Endothelial cell of umbilical vein (primary cell): ENCODE results near the gene RALGPS2. TPM values are rescaled to one million over a fixed set of nuclear protein-coding genes. Genes with fewer than 3 reads are reported as not detected.

Experiments
- BruUV-seq: library from RNA; stranded (reverse); fragments of 400-500 nt; replicated peaks from 2 replicates; lab custom pipeline; 2021; lab: Mats Ljungman, UMichigan
- CTCF ChIA-PET: fragments of 300-600, 350-600 bp; sonication (Branson Sonifier 250); formaldehyde crosslinking; loops from one replicate; lab custom pipeline; 2021; ENCODE audit warnings: antibody characterized with exemption, inconsistent platforms; lab: Charles Lee
- POLR2A ChIA-PET: fragments of 300-600, 350-600 bp; sonication (Branson Sonifier 250); formaldehyde crosslinking; loops from one replicate; lab custom pipeline; 2021; ENCODE audit warnings: antibody characterized with exemption, inconsistent platforms; lab: Charles Lee
- DNase-seq: peaks from one replicate; pipeline ENCODE4 v3.0.0-alpha.2; 2011; ENCODE audit warnings: low read depth, low spot score
- FAIRE-seq: peaks from 2 replicates; lab custom pipeline; 2011; peaks lifted over from hg19 to GRCh38; lab: Jason Lieb, UNC
- H2AFZ ChIP-seq: 2 replicates; pipeline ENCODE4 v1.6.0; 2012; ENCODE audit warnings: low read depth, low read length, control low read depth, inconsistent platforms
- H3K27ac ChIP-seq: 2 replicates; pipeline ENCODE4 v1.5.1; 2011; ENCODE audit warnings: low read depth, mild to moderate bottlenecking, control low read depth, low read length, moderate library complexity; ENCODE audit not compliant: insufficient read depth
- H3K27me3 ChIP-seq, 2 experiments: 2 replicates each; pipeline versions ENCODE4 v1.6.0 to v1.6.1; 2011; ENCODE audit warnings: low read length in 2 of 2, mixed read lengths in 1 of 2; ENCODE audit not compliant: control insufficient read depth in 2 of 2, insufficient read depth in 2 of 2
- H3K36me3 ChIP-seq, 2 experiments: 2 replicates in 1 of 2; 3 replicates in 1 of 2; pipeline ENCODE4 v1.5.1; 2011; ENCODE audit warnings: low read length in 2 of 2, mild to moderate bottlenecking in 1 of 2, moderate library complexity in 1 of 2; ENCODE audit not compliant: control insufficient read depth in 2 of 2, insufficient read depth in 2 of 2; ENCODE audit errors: extremely low read depth in 1 of 2
- H3K4me1 ChIP-seq: 3 replicates; pipeline ENCODE4 v1.5.1; 2011; ENCODE audit warnings: mild to moderate bottlenecking, low read length; ENCODE audit not compliant: control insufficient read depth, insufficient read depth; ENCODE audit errors: extremely low read depth
- H3K4me2 ChIP-seq: 2 replicates; pipeline ENCODE4 v1.6.1; 2011; ENCODE audit warnings: low read length, control low read depth, mixed read lengths; ENCODE audit not compliant: insufficient read depth
- H3K4me3 ChIP-seq, 3 experiments: fragments of 200-600 bp in 1 of 3; sonication (generic), shearing (Covaris generic) in 1 of 3; replicated peaks in 1 of 3; 2 replicates each; pipeline ENCODE4 v1.5.1; 2011 to 2016; ENCODE audit warnings: control low read depth in 3 of 3, low read length in 3 of 3, mild to moderate bottlenecking in 2 of 3, inconsistent platforms in 1 of 3, low read depth in 1 of 3, moderate library complexity in 1 of 3; ENCODE audit not compliant: insufficient read depth in 1 of 3
- H3K79me2 ChIP-seq: 2 replicates; pipeline ENCODE4 v1.6.0; 2012; ENCODE audit warnings: low read length, inconsistent platforms; ENCODE audit not compliant: control insufficient read depth, insufficient read depth
- H3K9ac ChIP-seq: replicated peaks from 2 replicates; pipeline ENCODE3; 2011; ENCODE audit warnings: low read length, control low read depth; ENCODE audit not compliant: insufficient read depth; ENCODE audit errors: extremely low read depth
- H3K9me1 ChIP-seq: replicated peaks from 3 replicates; pipeline ENCODE4 v1.6.0; 2011; ENCODE audit warnings: mild to moderate bottlenecking, low read length; ENCODE audit not compliant: control insufficient read depth, insufficient read depth; ENCODE audit errors: extremely low read depth
- H3K9me3 ChIP-seq: replicated peaks from 2 replicates; pipeline ENCODE4 v1.5.1; 2012; ENCODE audit warnings: low read length, inconsistent platforms; ENCODE audit not compliant: control insufficient read depth, insufficient read depth
- H4K20me1 ChIP-seq: replicated peaks from 2 replicates; pipeline ENCODE3; 2011; ENCODE audit warnings: mild to moderate bottlenecking, low read length; ENCODE audit not compliant: control insufficient read depth, insufficient read depth; ENCODE audit errors: extremely low read depth
- CTCF ChIP-seq, 2 donors: IDR thresholded peaks; 1 replicate in 1 of 2; 2 replicates in 1 of 2; pipeline ENCODE4 v1.5.1; 2011; ENCODE audit warnings: low read length in 2 of 2, mild to moderate bottlenecking in 2 of 2, moderate library complexity in 2 of 2, control low read depth in 1 of 2, inconsistent platforms in 1 of 2, low read depth in 1 of 2; ENCODE audit not compliant: insufficient read depth in 1 of 2; ENCODE audit errors: extremely low read depth in 1 of 2
- EZH2 ChIP-seq: IDR thresholded peaks from 2 replicates; pipeline ENCODE4 v1.6.1; 2012; ENCODE audit warnings: borderline replicate concordance, low read depth, mild to moderate bottlenecking, moderate library complexity, low read length, inconsistent platforms; ENCODE audit not compliant: severe bottlenecking
- FOS ChIP-seq: IDR thresholded peaks from 2 replicates; pipeline ENCODE4 v1.6.1; 2011; ENCODE audit warnings: mild to moderate bottlenecking, low read length, moderate library complexity, borderline replicate concordance; ENCODE audit not compliant: insufficient read depth
- GATA2 ChIP-seq: IDR thresholded peaks from 2 replicates; pipeline ENCODE4 v1.7.0; 2011; ENCODE audit warnings: low read depth, mild to moderate bottlenecking, moderate library complexity, mixed read lengths, low read length; ENCODE audit not compliant: insufficient read length, insufficient read depth
- JUN ChIP-seq: IDR thresholded peaks from 2 replicates; pipeline ENCODE4 v1.6.1; 2011; ENCODE audit warnings: borderline replicate concordance, low read depth; ENCODE audit not compliant: insufficient read length, insufficient read depth
- MAX ChIP-seq: IDR thresholded peaks from 2 replicates; pipeline ENCODE4 v1.6.1; 2011; ENCODE audit not compliant: insufficient read depth, insufficient read length
- MYC ChIP-seq: IDR thresholded peaks from one replicate; pipeline ENCODE4 v1.6.1; 2011; ENCODE audit warnings: mild to moderate bottlenecking, low read depth, low read length
- POLR2A ChIP-seq: IDR thresholded peaks from 2 replicates; pipeline ENCODE4 v1.6.1; 2012; ENCODE audit warnings: low read depth, mild to moderate bottlenecking, control low read depth, low read length
- POLR2AphosphoS5 ChIP-seq: IDR thresholded peaks from 2 replicates; pipeline ENCODE4 v1.6.1; 2012; ENCODE audit warnings: low read depth, mild to moderate bottlenecking, control low read depth, low read length, moderate library complexity; ENCODE audit not compliant: insufficient read depth
- dilution Hi-C: fragments of 300-500 bp; cut with MboI; formaldehyde crosslinking; loops from one replicate; pipeline ENCODE4 v1.15.0; 2019; ENCODE audit warnings: low sequenced_read_pairs; ENCODE audit not compliant: extremely low pct_ligation_motif_present
- intact Hi-C: fragments of 100-400 bp; cut with micrococcal nuclease; formaldehyde crosslinking; loops from one replicate; pipeline ENCODE4 v1.10.0; 2022
- polyA plus RNA-seq, 4 experiments: library from polyadenylated mRNA; depleted of rRNA in 3 of 4; stranded (reverse) in 3 of 4; unstranded in 1 of 4; fragments of >200 nt; gene quantifications; 2 replicates each; pipeline versions ENCODE4 v1.2.1 to v1.2.3, GENCODE V29; 2011 to 2012; ENCODE audit warnings: missing spikeins in 1 of 4
- total RNA-seq: library from RNA; stranded (reverse); gene quantifications from 2 replicates; pipeline ENCODE4 v1.2.3, GENCODE V29; 2021

RALGPS2 gene
- total and polyA plus RNA-seq, 2 donors (not counting 3 experiments of a cell fraction or from before 2014, with no cell fraction given) = 4.6 to 27.7 TPM

DNA sequence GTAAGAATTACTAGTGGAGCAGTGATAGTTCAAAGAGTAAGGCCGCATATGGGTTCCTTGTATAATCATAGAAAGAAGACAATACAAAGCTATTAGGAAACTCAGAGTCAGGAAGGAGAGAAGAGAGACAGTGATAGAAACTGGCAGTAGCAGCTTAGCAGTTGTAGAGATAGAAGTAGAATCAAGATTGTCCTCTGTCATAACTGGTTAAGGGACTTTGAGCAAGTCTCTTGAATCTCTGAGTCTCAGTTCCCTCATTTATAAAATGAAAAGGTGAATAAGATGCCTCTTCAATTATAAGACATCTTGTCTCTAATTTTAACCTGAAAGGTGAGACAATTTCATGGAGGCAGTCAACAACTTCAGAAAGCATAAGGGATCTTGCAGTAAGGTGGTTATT is 6.5 kb upstream of the RALGPS2 start:
- POLR2A ChIA-PET = no interaction called here
- no peaks in the 10 kb centered on the region for H3K9me3 ChIP-seq
- no peak overlapping the region for H3K9ac ChIP-seq
- CTCF ChIA-PET = interaction anchor here (1.3 to 1.7 kb wide), 3 partner anchors 12 to 175 kb away, joined by 3 to 6 read pairs (median 4); no protein-coding TSS in a partner anchor
- H2AFZ ChIP-seq = peak overlapping the region; percentile 41
- DNase-seq (no peak), FAIRE-seq (no peak)
- no peak overlapping the region for H3K4me2 ChIP-seq
- dilution Hi-C loops = no loop called here
- no TSS peak for BruUV-seq
- no peaks in the 10 kb centered on the region for H3K27me3 ChIP-seq
- no peak for TF ChIP-seq POLR2AphosphoS5
- intact Hi-C loops = no loop called here
- no peak overlapping the region for H3K27ac ChIP-seq
- no peaks in the 10 kb centered on the region for H3K79me2 ChIP-seq
- peaks cover 15% of the 10 kb centered on the region for H3K4me1 ChIP-seq
- no peaks in the 10 kb centered on the region for H3K9me1 ChIP-seq
- no peak overlapping the region for H3K4me3 ChIP-seq
- no peaks in the 10 kb centered on the region for H3K36me3 ChIP-seq
- no peaks in the 10 kb centered on the region for H4K20me1 ChIP-seq

DNA sequence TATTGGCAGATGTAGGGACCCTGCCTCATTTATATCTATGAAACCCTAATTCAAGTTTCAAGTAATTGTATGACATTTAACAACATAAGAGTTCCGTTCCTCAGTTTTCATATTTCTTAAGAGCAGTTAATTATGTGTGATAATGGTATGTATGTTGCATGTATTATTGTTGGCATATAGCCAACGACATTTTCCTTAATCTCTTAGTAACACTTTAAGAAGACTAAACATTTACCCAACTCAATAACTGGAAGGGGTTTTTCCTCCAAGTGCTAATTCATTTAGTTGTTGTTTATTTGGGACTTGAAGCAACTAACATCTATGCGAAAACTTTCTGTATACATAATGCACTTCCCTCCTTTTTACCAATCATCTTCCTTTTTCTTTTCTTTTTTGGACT is 1.5 kb upstream of the RALGPS2 start:
- BruUV-seq = no TSS peak
- H2AFZ ChIP-seq = no peak overlapping the region
- peak; percentile 38 for FAIRE-seq
- peaks cover 18% of the 10 kb centered on the region for H3K79me2 ChIP-seq
- peak overlapping the region; percentile 55 for H3K4me2 ChIP-seq
- no peaks in the 10 kb centered on the region for H4K20me1 ChIP-seq
- peak overlapping the region; percentile 48 for H3K27ac ChIP-seq
- H3K4me3 ChIP-seq = no peak overlapping the region
- H3K9me3 ChIP-seq = no peaks in the 10 kb centered on the region
- dilution Hi-C loops = no loop called here
- H3K27me3 ChIP-seq = no peaks in the 10 kb centered on the region
- peak; percentile 88 for DNase-seq
- no peaks in the 10 kb centered on the region for H3K9me1 ChIP-seq
- H3K4me1 ChIP-seq = peaks cover 37% of the 10 kb centered on the region
- POLR2A ChIA-PET = no interaction called here
- H3K9ac ChIP-seq = no peak overlapping the region
- intact Hi-C loops = no loop called here
- CTCF ChIA-PET = interaction anchor here (1.2 to 2.0 kb wide), 2 partner anchors 31 to 279 kb away, joined by 4 read pairs; no protein-coding TSS in a partner anchor
- H3K36me3 ChIP-seq = no peaks in the 10 kb centered on the region
- TF ChIP-seq MYC (no peak), JUN (no peak), CTCF (IDR thresholded peaks at IDR 0.05; ENCODE audit: extremely low read depth in 1 of 2, insufficient read depth in 1 of 2, low read depth in 1 of 2, low read length in 2 of 2) (no peak), MAX (no peak), POLR2AphosphoS5 (no peak), POLR2A (no peak), FOS (no peak), GATA2 (no peak), EZH2 (no peak)
